NK-92 treated with Interleukin-12 subunit alpha and Interleukin-12 subunit beta, amount 100 ng/mL, for 24 hours (cell line): ENCODE measurements around the gene TXNRD2.

Experiments used
- DNase-seq: peaks from one replicate; lab custom pipeline; 2025; lab: John Stamatoyannopoulos, UW

Gene TXNRD2

DNA sequence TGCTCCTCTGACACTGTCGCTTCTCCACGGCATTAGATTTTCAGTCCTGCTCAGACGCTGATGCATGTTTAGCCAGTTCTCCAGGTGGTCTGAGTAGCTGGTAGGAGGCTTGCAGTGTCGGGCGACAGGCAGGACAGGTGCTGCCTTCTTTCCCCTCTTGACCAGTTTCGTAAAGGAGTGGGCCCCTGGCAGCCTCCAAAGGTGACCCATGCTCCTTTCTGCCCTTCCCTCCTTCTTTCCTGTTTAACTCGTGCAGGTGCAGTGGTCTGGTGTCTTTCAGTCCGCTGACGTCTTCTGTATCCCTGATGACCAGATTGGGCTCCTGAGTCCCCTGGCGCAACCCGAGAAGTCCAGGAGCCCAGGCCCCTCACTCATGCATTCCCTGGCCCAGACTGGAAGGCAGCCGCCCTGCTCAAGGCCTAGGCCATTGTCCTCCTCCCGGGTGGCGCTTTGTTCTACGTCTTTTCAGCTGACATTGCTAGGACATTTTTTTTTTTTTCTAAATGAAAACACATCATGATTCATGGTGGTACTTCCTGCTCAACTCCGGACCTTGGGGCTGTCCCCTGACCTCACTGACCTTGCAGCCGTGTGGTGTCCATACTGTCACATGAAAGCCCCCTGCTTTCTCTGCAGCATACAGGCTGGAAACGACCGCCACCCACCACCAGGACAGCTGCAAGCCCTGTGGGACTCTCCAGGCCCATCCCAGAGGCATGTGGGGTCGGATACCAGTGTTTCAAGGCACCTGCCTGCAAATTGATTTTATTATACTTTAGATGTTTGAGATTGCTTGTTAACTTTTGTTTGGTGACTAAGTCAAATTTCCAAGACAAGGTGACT lies 25.5 kb upstream of the TXNRD2 start:
- no peak for DNase-seq

DNA sequence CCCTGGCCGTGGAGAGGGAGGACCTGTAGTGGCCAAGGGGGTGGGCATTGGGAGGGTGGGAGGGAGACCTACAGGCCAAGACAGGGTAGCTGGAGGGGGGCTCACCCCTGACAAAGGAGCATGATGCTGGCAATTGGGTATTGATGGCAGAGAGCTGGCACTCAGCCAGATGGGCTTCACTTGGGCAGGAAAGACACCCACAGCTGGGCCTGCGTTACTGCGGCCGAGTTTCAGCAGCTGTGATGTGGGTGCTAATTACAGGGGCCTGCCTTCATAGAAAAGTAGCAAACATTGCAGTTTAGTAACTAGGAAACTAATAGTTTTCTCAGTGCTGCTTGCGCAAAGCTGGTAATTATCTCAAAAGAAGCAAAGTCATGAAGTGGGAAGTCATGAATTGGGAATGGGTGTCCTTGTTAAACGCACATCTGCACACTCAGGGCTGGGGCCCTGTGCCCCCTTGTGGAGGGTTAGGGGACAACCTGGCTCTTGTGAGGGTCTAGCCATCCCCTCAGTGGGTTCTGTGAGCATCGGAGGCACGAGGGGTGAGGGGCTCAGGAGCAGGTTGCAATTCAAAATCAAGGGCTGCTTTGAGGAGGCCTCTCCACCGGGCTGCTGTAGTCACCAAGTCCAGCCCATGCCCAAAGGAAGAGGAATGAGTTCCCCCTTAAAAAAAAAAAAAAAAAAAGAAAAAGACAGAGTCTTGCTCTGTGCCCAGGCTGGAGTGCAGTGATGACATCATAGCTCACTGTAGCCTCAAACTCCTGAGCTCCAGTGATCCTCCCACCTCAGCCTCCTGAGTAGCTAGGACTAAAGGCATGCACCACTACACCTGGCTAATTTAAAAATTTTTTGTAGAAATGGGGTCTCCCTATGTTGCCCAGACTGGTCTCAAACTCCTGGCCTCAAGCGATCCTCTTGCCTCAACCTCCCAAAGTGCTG lies 24.4 kb upstream of the TXNRD2 start:
- DNase-seq: no peak

- no peak for DNase-seq
Measured at GRCh38 chr22:19964701-19965386, 23.2 kb upstream of the TXNRD2 start.

DNA sequence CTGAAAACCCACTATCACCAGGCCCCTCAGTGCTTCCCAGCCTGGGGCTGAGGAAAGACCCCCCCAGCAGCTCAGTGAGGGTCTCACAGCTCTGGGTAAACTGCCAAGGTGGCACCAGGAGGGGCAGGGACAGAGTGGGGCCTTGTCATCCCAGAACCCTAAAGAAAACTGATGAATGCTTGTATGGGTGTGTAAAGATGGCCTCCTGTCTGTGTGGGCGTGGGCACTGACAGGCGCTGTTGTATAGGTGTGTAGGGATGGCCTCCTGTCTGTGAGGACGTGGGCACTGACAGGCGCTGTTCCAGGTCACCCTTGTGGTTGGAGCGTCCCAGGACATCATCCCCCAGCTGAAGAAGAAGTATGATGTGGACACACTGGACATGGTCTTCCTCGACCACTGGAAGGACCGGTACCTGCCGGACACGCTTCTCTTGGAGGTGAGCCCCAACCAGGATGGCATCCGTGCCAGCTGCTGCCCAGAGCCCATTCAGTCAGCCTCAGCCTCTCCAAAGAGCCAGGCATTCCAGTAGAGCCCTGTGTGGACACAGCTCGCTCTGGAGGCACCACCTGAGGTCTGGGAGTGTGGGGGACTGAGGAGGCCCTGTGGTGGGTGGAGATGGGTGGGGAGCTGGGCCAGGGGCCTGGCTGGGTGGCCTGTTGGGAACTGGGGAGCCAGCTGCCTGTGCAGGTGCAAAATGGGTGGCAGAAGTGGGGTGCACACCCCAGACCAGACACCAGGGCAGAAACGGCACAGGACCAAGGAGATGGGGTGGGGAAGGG lies 22.4 kb upstream of the TXNRD2 start:
- DNase-seq: no peak

DNA sequence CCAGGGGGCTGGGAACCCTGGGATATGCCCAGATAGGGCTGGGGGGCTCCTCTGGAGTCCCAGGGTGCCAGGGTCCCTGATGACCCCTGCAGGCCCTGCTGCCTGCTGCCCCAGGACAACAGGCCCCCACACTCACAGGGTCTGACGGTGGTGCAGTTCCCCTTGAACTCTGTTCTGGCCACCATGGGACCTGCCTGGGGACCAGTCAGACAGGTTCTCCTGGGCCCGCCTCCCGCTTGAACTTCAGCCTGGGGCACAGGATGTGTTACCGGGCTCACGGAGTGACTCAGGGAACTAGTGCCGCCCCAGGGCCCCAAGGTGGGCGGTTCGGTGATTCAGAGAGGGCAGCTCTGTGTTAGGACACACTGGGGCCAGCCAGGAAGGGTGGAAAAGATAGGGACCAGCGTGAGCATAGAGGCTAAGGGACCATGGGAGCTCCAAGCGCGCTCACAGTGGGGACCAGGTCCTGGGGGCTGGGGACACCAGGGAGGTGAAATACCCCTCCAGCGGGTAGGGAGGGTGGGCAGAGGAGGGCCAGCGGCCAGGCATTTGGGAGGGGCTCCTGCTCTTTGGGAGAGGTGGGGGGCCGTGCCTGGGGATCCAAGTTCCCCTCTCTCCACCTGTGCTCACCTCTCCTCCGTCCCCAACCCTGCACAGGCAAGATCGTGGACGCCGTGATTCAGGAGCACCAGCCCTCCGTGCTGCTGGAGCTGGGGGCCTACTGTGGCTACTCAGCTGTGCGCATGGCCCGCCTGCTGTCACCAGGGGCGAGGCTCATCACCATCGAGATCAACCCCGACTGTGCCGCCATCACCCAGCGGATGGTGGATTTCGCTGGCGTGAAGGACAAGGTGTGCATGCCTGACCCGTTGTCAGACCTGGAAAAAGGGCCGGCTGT lies 21.5 kb upstream of the TXNRD2 start:
- DNase-seq: no peak

DNA sequence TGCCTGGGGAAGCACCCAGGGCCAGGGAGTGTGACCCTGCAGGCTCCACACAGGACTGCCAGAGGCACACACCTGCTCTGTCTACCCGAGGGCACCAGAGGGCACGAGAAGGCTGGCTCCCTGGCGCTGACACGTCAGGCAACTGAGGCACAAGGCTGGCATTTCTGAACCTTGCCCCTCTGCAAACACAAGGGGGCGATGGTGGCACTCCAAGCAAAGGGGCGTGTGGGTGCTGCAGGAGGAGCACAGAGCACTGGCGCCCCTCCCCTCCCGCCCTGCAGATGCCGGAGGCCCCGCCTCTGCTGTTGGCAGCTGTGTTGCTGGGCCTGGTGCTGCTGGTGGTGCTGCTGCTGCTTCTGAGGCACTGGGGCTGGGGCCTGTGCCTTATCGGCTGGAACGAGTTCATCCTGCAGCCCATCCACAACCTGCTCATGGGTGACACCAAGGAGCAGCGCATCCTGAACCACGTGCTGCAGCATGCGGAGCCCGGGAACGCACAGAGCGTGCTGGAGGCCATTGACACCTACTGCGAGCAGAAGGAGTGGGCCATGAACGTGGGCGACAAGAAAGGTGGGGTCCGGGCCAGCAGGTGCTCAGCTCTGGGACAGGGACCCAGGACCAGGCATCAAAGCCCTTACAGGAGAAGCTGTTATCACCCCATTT lies 20.8 kb upstream of the TXNRD2 start:
- no peak for DNase-seq

GRCh38 chr22:19961868-19962245 lies 20.2 kb upstream of the TXNRD2 start:
- DNase-seq: no peak

GRCh38 chr22:19961201-19961580 lies 19.6 kb upstream of the TXNRD2 start:
- DNase-seq: no peak

DNA sequence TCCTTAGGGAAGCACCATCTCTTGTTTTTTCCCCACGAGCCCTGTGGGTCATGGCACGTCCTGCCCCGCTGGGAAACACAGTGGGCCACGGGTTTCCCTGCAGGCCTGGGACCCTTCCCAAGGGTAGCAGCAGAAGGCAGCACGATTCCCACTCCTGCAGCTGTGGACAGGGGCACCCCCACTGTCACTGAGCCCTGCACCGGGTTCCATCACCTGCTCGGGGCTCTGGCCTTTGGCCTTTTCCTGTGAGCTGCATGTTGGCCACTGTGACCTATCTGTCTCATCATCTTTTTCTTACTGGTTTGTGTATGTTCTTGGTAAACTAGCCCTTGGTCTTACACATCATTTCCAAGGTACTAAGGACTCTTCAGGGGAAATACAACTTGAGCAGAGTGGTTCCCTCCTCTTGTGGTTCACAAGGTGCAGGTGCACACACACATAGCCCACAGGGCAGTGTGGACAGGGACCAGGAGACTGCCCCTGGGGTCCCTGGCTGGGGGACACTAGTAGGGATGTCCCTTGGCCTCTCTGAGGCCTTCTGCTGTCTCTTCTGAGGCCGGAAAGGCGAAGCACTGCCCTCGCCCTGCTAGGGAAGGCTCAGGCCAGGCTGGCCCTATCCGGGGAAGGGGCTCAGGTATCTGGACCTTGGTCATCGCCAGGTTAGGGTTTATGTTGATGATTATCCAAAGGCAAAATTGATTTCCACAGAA lies 19.0 kb upstream of the TXNRD2 start:
- DNase-seq: no peak

DNA sequence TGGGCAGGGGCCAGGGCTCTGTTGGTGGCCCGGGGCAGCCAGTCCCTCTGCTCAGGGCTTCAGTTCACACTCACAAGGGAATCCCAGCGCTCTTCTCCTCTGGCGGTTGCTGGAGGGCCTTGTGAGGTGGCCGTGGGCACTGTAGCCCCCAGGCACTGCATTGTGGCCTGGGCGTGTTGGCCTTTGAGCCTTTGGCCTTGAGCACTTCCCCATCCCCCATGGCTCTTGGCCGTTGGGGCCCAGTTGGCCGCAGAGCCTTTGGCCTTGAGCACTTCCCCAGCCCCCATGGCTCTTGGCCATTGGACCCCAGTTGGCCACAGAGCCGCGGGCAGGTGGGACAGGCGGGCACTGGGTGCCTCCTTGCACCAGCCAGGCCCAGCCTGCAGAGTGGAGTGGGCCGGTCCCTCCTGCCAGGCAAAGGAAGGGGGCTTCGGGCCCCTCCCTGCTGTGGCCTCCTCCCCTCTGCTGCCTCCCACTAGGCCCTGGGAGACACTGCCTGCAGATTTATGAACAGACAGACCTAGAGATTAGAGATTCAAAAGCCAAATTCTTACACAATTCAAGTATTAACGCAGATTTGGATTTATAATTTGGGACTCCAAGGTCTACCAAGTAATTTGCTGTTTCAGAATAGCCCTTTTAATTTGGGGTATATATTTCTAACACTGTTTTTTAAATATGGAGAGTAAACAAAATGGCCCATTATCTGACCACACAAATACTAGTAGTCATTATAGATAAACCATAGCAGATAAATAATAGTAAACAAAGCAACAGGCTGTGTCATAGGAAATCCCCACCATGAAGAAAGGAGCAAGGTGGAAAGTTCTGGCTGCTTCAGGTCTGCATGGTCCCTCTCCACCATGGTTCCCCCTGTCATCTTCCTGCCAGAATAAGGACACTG lies 18.2 kb upstream of the TXNRD2 start:
- no peak for DNase-seq

GRCh38 chr22:19959043-19959586 lies 17.5 kb upstream of the TXNRD2 start:
- no peak for DNase-seq

- DNase-seq: no peak
Measured at GRCh38 chr22:19958083-19959042, 16.7 kb upstream of the TXNRD2 start.

GRCh38 chr22:19957445-19957844 lies 15.8 kb upstream of the TXNRD2 start:
- no peak for DNase-seq

GRCh38 chr22:19955241-19956128 lies 13.9 kb upstream of the TXNRD2 start:
- no peak for DNase-seq

DNA sequence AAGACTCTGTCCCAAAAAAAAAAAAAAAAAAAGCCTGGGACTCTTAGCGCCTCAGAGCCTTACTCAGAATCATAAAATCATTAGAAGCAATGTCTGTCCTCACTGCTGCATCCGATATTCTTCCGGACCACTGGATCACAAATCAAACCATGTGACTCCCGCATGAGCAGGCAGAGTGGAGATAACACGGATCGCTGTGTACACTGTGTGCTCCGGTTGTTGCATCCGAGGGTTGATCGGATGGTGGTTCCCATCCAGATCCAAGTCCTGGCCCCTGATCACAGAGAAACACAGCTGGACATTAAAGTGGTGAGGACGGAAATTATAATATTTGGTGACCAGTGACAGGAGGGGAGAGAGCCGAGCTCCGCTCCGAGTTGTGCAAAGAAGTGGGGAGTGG lies 9.7 kb upstream of the TXNRD2 start:
- DNase-seq: no peak
